IPS-11a (cell line): ENCODE measurements around the gene HBD.
"Not testable (repeated sequence)": the region's sequence is repeated elsewhere in the genome, so short reads cannot be mapped to it uniquely, and the experiment has no call there.

Source experiments
- H3K4me3 ChIP-seq: one replicate; pipeline ENCODE4 v1.5.1; 2013; ENCODE audit warnings: low read depth, low read length, control low read depth

Gene HBD

GRCh38 chr11:5234381-5234834, at the start of gene HBD:
Gene HBD, minus strand, starts transcription at chr11:5234483. Its CDS starts 50 bp downstream, at chr11:5234433.
- H3K4me3 ChIP-seq, result no peak within 1 kb of the TSS

GRCh38 chr11:5283882-5284281, 49.6 kb upstream of the HBD start:
- H3K4me3 ChIP-seq, result no peak overlapping the region

GRCh38 chr11:5283086-5283485, 48.8 kb upstream of the HBD start:
- no peak overlapping the region for H3K4me3 ChIP-seq

- H3K4me3 ChIP-seq, result no peak overlapping the region
These were observed 48.3 kb upstream of the HBD start for GRCh38 chr11:5282628-5283027.

GRCh38 chr11:5281596-5281995, 47.3 kb upstream of the HBD start:
- no peak overlapping the region for H3K4me3 ChIP-seq

- no peak overlapping the region for H3K4me3 ChIP-seq
These were observed 46.4 kb upstream of the HBD start for GRCh38 chr11:5280582-5281102.

- no peak overlapping the region for H3K4me3 ChIP-seq
These were observed 45.3 kb upstream of the HBD start for GRCh38 chr11:5279471-5280090.

- H3K4me3 ChIP-seq, result no peak overlapping the region
These were observed 43.6 kb upstream of the HBD start for GRCh38 chr11:5277807-5278382.

- no peak overlapping the region for H3K4me3 ChIP-seq
These were observed 42.4 kb upstream of the HBD start for GRCh38 chr11:5276697-5277096.

- H3K4me3 ChIP-seq, result no peak overlapping the region
These were observed 41.3 kb upstream of the HBD start for GRCh38 chr11:5275369-5276110.

- H3K4me3 ChIP-seq, result no peak overlapping the region
These were observed 40.1 kb upstream of the HBD start for GRCh38 chr11:5274395-5274794.

- no peak overlapping the region for H3K4me3 ChIP-seq
These were observed 38.2 kb upstream of the HBD start for GRCh38 chr11:5272395-5273017.

- no peak within 1 kb of the TSS for H3K4me3 ChIP-seq
These were observed 35.4 kb upstream of the HBD start, which contains the start of gene HBE1 for GRCh38 chr11:5269715-5270147. Gene HBE1, minus strand, starts transcription at chr11:5269945. Its CDS starts 55 bp downstream, at chr11:5269890.

- H3K4me3 ChIP-seq, result no peak overlapping the region
These were observed 32.8 kb upstream of the HBD start for GRCh38 chr11:5267033-5267563.

GRCh38 chr11:5266609-5267008, 32.3 kb upstream of the HBD start:
- H3K4me3 ChIP-seq, result no peak overlapping the region

- H3K4me3 ChIP-seq, result no peak overlapping the region
These were observed 31.5 kb upstream of the HBD start for GRCh38 chr11:5265832-5266231.

GRCh38 chr11:5258543-5259262, 24.4 kb upstream of the HBD start:
- no peak overlapping the region for H3K4me3 ChIP-seq

- no peak overlapping the region for H3K4me3 ChIP-seq
These were observed 23.0 kb upstream of the HBD start for GRCh38 chr11:5257296-5257695.

GRCh38 chr11:5254646-5255413, 20.5 kb upstream of the HBD start, which contains the start of gene HBG2:
Gene HBG2, minus strand, starts transcription at chr11:5254781. Its CDS starts 53 bp downstream, at chr11:5254728.
- H3K4me3 ChIP-seq, result not testable (repeated sequence)

GRCh38 chr11:5254023-5254422, 19.7 kb upstream of the HBD start:
- H3K4me3 ChIP-seq, result not testable (repeated sequence)
